IPS-18c (cell line): ENCODE results near the gene MGAT3.

Source experiments
- H3K4me3 ChIP-seq: 2 replicates; pipeline ENCODE4 v1.7.0; 2013; ENCODE audit warnings: low read depth, mild to moderate bottlenecking, low read length, moderate library complexity; ENCODE audit not compliant: insufficient read depth
- H3K9me3 ChIP-seq: one replicate; pipeline ENCODE4 v1.6.1; 2013; ENCODE audit warnings: mild to moderate bottlenecking, low read length, moderate library complexity; ENCODE audit not compliant: control insufficient read depth, insufficient read depth

Gene MGAT3

GRCh38 chr22:39439170-39439569, 17.6 kb upstream of the MGAT3 start:
- Histone ChIP-seq H3K4me3 (no peak overlapping the region), H3K9me3 (no peaks in the 10 kb centered on the region)

DNA sequence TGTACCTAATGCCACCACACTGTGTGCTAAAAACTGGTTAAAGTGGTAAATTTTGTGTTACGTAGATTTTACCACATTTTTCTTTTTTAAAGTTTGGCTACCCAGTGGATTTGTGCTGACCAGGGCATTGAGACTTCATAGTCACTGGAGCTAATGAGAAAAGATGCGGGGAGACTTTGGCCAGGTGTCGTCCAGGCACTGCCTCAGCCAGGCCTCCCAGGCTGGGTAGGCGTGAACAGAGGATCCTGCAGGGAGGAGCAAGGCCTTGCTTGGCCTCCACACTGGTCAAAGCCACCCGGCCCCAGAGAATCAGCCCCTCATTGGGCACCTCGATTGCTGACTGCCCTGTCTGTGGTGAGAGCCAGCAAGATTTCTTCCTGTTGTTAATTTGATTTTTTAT, 13.4 kb upstream of the MGAT3 start:
- no peaks in the 10 kb centered on the region for H3K9me3 ChIP-seq
- H3K4me3 ChIP-seq: no peak overlapping the region

GRCh38 chr22:39444247-39444800, 12.5 kb upstream of the MGAT3 start:
- Histone ChIP-seq H3K9me3 (no peaks in the 10 kb centered on the region), H3K4me3 (no peak overlapping the region)

DNA sequence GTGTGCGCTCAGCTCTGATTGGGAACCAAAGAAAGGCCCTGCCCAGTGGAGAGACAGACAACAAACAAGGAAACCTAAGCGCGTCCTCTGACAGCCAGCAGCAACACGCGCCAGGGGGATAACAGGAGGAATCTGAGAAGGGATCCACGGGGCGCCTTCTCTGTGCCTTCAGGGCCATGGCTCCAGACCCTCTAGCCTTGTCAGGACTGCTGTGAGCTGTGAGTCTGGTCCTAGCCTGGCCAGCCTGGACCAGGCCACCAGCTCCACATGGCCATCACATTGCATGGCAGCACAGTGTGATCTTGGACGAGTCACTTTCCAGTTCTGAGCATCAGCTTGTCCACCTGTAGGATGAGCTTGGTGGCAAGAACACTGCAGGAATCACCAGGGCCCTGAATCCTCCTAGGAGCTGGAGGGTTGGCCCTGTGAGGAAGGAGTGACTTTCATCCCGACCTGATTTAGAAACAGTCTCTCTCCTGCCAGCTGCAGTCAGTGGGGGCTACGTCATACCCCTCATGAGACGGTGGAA, 11.8 kb upstream of the MGAT3 start:
- no peak overlapping the region for H3K4me3 ChIP-seq
- H3K9me3 ChIP-seq: no peaks in the 10 kb centered on the region

GRCh38 chr22:39445678-39446077, 11.1 kb upstream of the MGAT3 start:
- no peak overlapping the region for H3K4me3 ChIP-seq
- H3K9me3 ChIP-seq: no peaks in the 10 kb centered on the region

DNA sequence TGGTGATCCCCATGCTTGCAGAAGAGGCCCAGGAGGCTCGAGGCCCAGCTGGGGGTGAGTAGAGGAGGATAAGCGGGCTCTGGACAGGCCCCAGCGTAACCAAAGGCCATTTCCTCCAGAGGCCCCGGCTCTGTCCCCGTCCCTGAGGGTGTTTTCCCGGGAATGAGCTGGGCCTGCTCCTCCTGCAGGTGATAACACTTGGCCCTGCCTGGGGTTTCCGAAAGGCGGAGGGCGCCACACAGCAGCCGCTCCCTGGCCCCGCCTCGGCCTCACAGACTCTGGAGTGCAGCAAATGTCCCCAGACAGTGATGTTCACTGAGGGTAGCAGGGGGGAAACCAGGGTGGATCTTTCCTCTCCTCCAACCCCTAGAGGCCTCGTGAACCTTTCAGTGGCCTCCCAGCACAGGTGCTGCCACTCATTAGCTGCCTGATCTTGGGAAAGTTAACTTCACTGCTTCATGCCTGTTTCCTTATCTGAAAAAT, 10.5 kb upstream of the MGAT3 start:
- H3K4me3 ChIP-seq: no peak overlapping the region
- peaks cover under 1% of the 10 kb centered on the region for H3K9me3 ChIP-seq

DNA sequence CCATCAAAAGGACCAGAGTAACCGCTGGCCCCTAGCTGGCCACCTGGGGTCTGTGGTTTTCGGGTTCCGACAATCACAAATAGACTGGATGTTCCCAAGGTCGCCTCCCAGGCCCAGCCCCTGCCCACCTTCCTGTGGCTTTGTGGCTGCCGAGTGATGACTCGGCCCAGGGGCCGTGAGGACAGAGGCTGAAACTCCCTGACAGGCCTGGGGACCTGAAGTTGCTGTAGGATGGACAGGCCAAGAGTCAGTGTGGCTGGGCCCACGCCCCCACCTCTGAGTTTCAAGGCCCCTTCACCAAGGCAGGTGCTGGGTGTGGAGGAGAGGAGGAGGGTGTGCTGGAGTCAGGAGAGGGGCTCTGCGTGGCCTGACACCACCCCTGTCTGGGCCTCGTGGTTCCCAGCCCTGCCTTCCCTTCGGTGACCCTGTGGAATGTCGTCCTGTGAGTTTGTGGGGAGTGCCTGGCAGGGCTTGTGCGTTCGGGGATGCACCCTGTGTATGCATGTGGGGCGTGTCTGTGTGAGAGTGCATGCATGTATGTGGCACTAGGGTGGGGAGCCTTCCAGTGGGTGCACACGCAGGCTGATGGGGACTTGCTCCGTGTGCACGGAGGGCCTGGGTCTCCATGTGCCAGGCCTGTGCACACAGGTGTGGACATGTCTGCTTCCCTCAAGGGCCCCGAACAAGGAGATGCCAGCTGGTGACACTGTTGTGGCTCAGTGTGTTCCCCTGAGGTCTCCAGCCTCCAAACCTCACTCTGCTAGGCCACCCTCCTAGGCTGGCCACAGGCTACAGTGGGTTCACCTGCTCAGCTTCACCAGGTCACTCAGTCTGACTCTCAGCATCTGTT, 8.4 kb upstream of the MGAT3 start:
- peaks cover 2% of the 10 kb centered on the region for H3K9me3 ChIP-seq
- no peak overlapping the region for H3K4me3 ChIP-seq

DNA sequence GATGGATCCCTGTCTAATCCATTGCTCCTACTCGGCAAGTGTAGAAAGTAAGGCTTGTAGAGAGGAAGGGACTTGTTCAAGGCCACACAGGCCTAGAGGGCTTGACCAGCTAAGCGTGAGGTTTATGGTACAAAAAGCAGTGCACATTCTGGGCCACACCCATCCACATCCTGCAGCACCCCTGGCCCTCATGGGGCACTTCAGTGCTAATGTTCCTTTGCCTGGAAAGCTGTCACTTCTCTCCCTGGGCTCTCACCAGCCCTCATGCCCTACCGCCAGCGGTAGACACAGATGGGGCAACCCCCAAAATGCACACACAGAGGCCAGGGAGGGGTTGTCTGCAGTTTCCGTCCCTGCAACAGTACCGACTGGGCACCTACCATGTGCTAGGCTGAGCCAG, 7.1 kb upstream of the MGAT3 start:
- peaks cover 2% of the 10 kb centered on the region for H3K9me3 ChIP-seq
- H3K4me3 ChIP-seq: no peak overlapping the region

DNA sequence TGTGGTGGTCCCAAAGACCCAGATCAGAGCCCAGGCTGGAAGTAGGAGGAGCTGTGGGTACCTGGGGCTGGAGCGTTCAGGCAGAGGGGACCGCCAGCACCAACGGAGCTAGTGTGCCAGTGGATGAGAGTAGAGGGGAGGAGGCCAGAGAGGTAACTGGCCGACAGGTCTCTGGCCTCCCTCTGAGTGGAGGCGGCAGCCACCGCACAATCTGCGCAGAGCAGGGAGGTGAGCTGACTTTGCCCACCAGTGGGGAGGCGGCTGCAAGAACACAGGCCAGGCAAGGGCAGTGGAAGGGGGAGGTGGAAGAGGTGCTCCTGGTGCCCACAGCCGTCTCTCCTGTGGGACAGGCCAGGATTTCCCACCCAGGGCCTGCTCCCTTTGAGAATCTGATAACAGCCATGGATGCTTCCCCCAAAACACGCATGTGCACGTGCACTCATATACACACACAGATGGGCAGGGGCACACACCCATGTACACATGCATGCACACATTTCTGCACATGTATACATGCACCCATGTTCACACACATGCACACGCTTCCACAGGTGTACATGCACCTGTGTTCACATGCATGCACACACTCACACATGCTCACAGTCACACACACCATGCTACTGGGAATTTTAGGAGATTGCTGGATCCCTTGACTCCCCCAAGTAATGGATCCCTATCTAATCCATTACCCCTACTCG, 6.4 kb upstream of the MGAT3 start:
- Histone ChIP-seq H3K9me3 (peaks cover 2% of the 10 kb centered on the region), H3K4me3 (no peak overlapping the region)

GRCh38 chr22:39452740-39453040, 4.1 kb upstream of the MGAT3 start:
- H3K4me3 ChIP-seq: no peak overlapping the region
- H3K9me3 ChIP-seq: peaks cover 2% of the 10 kb centered on the region

DNA sequence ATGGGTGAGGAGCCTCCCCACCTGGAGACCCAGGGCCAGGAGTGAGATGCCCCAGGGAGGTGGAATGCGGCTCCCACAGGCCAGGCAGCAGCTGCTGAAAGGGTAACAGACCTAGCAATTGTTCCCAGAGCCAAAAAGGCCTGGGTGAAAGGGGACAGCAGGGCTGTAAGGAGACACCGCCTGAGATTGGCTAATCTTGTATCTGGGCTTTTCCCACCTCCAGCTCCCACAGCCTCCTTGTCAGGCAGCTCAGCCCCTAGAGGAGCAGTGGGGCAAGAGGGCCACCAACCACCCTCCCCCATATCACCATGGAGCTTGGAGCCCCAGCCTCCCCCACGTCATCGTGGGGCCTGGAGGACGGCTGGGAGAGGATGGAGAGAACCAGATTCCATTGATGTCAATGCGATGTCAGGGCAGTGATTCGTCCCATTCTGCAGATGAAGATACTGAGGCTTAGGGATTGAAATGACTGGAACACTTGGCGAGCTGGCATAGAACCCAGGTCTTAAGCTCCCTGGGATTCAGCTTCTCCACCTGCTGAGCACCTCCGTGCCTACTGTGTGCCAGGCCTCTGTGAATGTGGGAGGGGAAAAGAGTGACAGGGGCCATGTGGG, 2.9 kb upstream of the MGAT3 start:
- peaks cover 2% of the 10 kb centered on the region for H3K9me3 ChIP-seq
- H3K4me3 ChIP-seq: no peak overlapping the region

GRCh38 chr22:39454385-39454871, 2.4 kb upstream of the MGAT3 start:
- H3K4me3 ChIP-seq: no peak overlapping the region
- peaks cover 2% of the 10 kb centered on the region for H3K9me3 ChIP-seq

DNA sequence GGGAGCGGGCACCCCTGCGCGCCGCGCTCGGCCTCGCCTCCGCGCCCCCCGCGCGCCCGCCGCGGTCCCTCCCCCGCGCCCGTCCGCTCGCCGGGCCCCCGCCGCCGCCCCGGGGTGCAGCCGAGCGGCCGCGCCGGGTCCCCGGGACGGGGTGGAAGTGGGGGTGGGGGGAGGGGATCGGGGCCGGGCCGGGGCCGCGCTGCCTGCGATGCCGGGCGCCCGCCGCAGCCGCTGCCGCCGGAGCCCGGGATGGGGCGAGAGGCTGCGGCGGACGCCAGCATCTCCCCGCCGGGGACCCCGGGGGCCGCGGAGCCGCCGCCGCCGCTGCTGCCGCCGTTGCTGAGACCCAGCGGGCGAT, 365 bp downstream of the MGAT3 start:
- Histone ChIP-seq H3K9me3 (no peaks in the 10 kb centered on the region), H3K4me3 (peak overlapping the region; percentile 67; the same call in 1 of the 2 replicates)

DNA sequence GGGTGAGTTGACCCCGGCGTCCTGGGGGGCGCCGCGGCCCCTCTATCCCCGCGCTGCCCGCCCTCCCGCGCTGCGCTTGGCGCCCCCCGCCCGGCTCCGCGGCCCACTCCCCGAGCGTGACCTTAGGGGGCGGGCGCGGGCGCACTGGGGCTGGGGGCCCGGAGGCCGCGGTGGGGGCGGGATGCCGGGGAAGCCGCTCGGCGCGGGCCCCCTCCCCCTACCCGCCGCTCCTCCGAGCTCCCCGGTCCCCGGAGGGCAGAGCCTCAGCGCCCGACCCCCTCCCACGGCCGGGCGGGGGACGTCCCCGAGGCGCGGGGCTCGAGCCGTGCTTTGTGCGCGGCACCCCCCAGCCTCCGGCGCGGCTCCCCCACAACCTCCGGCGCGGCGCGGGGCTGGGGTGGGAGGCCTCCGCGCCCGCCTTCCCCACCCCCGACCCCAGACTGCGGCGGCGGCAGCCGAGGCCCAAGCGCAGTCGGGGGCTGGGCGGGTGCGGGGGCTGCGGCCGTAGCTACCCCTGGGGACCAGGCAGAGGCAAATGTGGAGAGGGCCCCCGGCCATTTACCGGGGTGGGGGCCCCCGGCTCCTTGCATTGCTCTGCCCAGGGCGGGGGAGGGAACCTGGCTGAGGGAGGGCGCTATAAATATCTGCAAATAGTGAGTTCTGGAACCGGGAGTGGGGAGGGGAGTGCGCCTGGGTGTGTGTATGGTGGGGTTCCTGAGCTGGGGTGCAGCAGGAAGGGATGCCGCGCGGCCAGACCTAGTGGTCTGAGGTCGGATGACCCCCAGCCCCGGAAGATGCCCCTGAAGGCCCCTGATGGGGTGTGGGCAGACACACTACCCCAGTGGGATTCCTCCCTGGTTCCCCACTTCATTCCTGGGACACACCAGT, 988 bp downstream of the MGAT3 start:
- H3K4me3 ChIP-seq: peak overlapping the region; percentile 67
- H3K9me3 ChIP-seq: no peaks in the 10 kb centered on the region

- Histone ChIP-seq H3K4me3 (peak overlapping the region; percentile 67), H3K9me3 (no peaks in the 10 kb centered on the region)
These were observed 1.8 kb downstream of the MGAT3 start for GRCh38 chr22:39458444-39459083.

DNA sequence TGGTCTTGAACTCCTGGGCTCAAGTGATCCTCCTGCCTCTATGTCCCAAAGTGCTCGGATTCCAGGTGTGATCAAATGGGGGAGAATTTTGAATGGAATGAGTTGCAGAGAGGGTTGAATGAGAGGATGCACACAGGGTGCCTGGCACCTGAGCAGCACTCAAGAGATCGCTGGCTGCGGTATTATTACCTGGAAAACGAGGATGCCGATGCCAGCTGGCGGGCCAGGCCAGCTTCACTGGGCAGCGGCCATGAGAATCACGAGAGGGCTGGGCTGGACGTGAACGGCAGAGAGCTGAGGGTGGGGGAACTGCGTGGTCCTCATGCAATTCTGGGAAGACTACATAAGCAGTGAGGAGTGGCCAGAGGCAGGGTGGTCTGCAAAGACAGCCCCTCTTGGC, 2.9 kb downstream of the MGAT3 start:
- Histone ChIP-seq H3K9me3 (no peaks in the 10 kb centered on the region), H3K4me3 (no peak overlapping the region)
